Fibroblast of lung (primary cell): ENCODE measurements around the gene PROSER2. TPM values are rescaled to one million over a fixed set of nuclear protein-coding genes. Genes with fewer than 3 reads are reported as not detected.

Source experiments
- DNase-seq, 2 donors: peaks; one replicate each; pipeline versions ENCODE4 v3.0.0 to v3.0.0-alpha.2; 2010; ENCODE audit warnings: low read depth in 2 of 2
- H2AFZ ChIP-seq: 2 replicates; pipeline ENCODE4 v1.5.1; 2012; ENCODE audit warnings: low read length, control low read depth, inconsistent platforms
- H3K27ac ChIP-seq: 2 replicates; pipeline ENCODE4 v1.5.1; 2011; ENCODE audit warnings: low read length, control low read depth; ENCODE audit not compliant: insufficient read depth
- H3K27me3 ChIP-seq: 2 replicates; pipeline ENCODE4 v1.5.1; 2011; ENCODE audit warnings: mild to moderate bottlenecking, low read length; ENCODE audit not compliant: control insufficient read depth, insufficient read depth
- H3K36me3 ChIP-seq: 2 replicates; pipeline ENCODE4 v1.5.1; 2011; ENCODE audit warnings: low read length; ENCODE audit not compliant: control insufficient read depth, insufficient read depth
- H3K4me1 ChIP-seq: 2 replicates; pipeline ENCODE4 v1.5.1; 2011; ENCODE audit warnings: low read length; ENCODE audit not compliant: control insufficient read depth, insufficient read depth; ENCODE audit errors: extremely low read depth
- H3K4me2 ChIP-seq: 2 replicates; pipeline ENCODE4 v1.5.1; 2011; ENCODE audit warnings: low read length, control low read depth; ENCODE audit not compliant: insufficient read depth; ENCODE audit errors: extremely low read depth
- H3K4me3 ChIP-seq, 4 experiments: fragments of 200-600 bp in 1 of 4; sonication (generic) in 1 of 4; replicated peaks in 1 of 4; 2 replicates each; pipeline ENCODE4 v1.5.1; 2011 to 2016; ENCODE audit warnings: low read length in 4 of 4, low read depth in 3 of 4, mild to moderate bottlenecking in 3 of 4, control low read depth in 2 of 4, inconsistent platforms in 1 of 4, mixed read lengths in 1 of 4; ENCODE audit not compliant: insufficient read depth in 1 of 4; ENCODE audit errors: control extremely low read depth in 1 of 4
- H3K79me2 ChIP-seq: 2 replicates; pipeline ENCODE4 v1.5.1; 2012; ENCODE audit warnings: mild to moderate bottlenecking, low read length, inconsistent platforms; ENCODE audit not compliant: control insufficient read depth, insufficient read depth
- H3K9ac ChIP-seq: 2 replicates; pipeline ENCODE4 v1.5.1; 2011; ENCODE audit warnings: mild to moderate bottlenecking, low read length, control low read depth; ENCODE audit not compliant: insufficient read depth
- H3K9me3 ChIP-seq: 2 replicates; pipeline ENCODE4 v1.5.1; 2012; ENCODE audit warnings: low read depth, low read length; ENCODE audit not compliant: control insufficient read depth, insufficient read depth
- H4K20me1 ChIP-seq: 2 replicates; pipeline ENCODE4 v1.5.1; 2011; ENCODE audit warnings: low read length; ENCODE audit not compliant: control insufficient read depth, insufficient read depth; ENCODE audit errors: extremely low read depth
- EZH2 ChIP-seq: IDR thresholded peaks from 2 replicates; pipeline ENCODE4 v1.5.1; 2012; ENCODE audit warnings: low read length, control low read depth, mild to moderate bottlenecking; ENCODE audit errors: missing control alignments
- polyA plus RNA-seq, 2 donors: library from polyadenylated mRNA; depleted of rRNA in 1 of 2; stranded (reverse) in 1 of 2; unstranded in 1 of 2; fragments of >200 nt; gene quantifications; 2 replicates each; pipeline ENCODE4 v1.2.1, GENCODE V29; 2011 to 2012; ENCODE audit warnings: missing spikeins in 1 of 2
- total RNA-seq: library from RNA; depleted of rRNA; stranded (reverse); fragments of >200 nt; gene quantifications from 2 replicates; pipeline ENCODE4 v1.2.1, GENCODE V29; 2014
- TF ChIP-seq, protein P1 (sequence below), 2 donors: IDR thresholded peaks in 1 of 2; conservative IDR thresholded peaks in 1 of 2; 1 replicate in 1 of 2; 2 replicates in 1 of 2; pipeline ENCODE4 v1.5.1; 2011 to 2012; ENCODE audit warnings: low read length in 2 of 2, control low read depth in 1 of 2, inconsistent platforms in 1 of 2, low read depth in 1 of 2, mild to moderate bottlenecking in 1 of 2

The PROSER2 gene
- total and polyA plus RNA-seq, 2 donors (not counting 1 experiment from before 2014, with no cell fraction given) = 1.2 to 2.6 TPM

DNA sequence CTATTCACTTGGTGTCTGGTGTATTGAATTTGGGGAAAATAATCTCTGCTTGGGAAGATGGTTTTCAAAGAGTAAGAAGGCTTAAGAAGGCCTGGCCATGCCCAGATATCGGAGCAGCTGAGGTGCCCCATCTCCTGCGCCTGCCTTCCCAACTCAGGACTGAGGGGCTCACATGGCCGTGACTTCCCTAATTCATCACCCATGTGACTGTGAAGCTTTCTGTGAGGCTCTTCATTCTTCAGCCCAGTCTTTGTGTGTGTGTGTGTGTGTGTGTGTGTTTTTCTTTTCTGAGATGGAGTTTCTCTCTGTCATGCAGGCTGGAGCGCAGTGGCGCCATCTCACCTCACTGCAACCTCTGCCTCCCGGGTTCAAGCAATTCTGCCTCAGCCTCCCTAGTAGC, 53.2 kb downstream of the PROSER2 start:
- H3K79me2 ChIP-seq = no peaks in the 10 kb centered on the region
- H2AFZ ChIP-seq = peak overlapping the region; percentile 47
- H3K4me3 ChIP-seq = no peak overlapping the region
- H3K27me3 ChIP-seq = no peaks in the 10 kb centered on the region
- TF ChIP-seq EZH2 = no peak
- TF ChIP-seq, protein P1, sequence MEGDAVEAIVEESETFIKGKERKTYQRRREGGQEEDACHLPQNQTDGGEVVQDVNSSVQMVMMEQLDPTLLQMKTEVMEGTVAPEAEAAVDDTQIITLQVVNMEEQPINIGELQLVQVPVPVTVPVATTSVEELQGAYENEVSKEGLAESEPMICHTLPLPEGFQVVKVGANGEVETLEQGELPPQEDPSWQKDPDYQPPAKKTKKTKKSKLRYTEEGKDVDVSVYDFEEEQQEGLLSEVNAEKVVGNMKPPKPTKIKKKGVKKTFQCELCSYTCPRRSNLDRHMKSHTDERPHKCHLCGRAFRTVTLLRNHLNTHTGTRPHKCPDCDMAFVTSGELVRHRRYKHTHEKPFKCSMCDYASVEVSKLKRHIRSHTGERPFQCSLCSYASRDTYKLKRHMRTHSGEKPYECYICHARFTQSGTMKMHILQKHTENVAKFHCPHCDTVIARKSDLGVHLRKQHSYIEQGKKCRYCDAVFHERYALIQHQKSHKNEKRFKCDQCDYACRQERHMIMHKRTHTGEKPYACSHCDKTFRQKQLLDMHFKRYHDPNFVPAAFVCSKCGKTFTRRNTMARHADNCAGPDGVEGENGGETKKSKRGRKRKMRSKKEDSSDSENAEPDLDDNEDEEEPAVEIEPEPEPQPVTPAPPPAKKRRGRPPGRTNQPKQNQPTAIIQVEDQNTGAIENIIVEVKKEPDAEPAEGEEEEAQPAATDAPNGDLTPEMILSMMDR (conservative IDR thresholded peaks at IDR 0.05 in 1 of 2, IDR thresholded peaks at IDR 0.05 in 1 of 2; ENCODE audit: low read depth in 1 of 2, low read length in 2 of 2) = no peak
- H3K9ac ChIP-seq = no peak overlapping the region
- no peaks in the 10 kb centered on the region for H4K20me1 ChIP-seq
- no peak for DNase-seq
- no peaks in the 10 kb centered on the region for H3K9me3 ChIP-seq
- H3K27ac ChIP-seq = peak overlapping the region; percentile 71
- no peak overlapping the region for H3K4me2 ChIP-seq
- peaks cover 20% of the 10 kb centered on the region for H3K4me1 ChIP-seq
- H3K36me3 ChIP-seq = no peaks in the 10 kb centered on the region

DNA sequence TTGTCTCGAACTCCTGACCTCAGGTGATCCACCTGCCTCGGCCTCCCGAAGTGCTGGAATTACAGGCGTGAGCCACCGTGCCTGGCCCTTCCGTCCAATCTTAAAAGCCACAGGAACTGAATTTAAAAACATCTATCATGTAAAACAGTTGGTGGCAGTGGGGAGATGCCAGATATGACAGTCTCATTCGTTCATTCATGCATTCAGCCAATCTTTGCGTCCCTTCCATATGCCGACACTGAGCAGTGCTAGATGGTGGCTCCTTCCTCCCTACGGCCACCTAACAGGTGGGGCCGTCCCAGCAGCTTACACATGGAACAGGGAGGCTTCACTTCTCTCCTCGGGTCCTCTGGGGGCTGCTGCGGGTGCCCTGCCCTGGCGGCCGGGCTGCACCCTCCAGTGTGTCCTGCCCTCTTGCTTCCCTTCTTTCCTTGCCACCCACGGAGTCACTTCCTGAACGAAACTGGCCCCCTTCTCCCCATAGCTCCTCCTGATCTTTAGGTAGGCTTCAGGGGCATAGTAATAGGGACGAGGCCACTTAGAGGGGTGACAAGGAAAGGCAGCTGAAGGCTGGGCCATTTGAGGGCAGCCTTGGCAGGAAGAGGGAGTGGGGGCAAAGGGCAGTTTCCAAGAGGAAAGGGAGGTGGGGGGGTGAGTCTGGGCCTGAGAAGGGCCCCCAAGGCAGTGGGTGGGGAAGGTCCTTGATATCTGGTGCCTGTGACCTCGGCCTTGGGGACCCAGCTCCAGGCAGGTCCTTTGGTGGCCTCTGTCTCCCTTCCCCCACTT, 53.8 kb downstream of the PROSER2 start:
- no peak for TF ChIP-seq EZH2
- TF ChIP-seq, protein P1 (conservative IDR thresholded peaks at IDR 0.05 in 1 of 2, IDR thresholded peaks at IDR 0.05 in 1 of 2; ENCODE audit: low read depth in 1 of 2, low read length in 2 of 2) = no peak
- H2AFZ ChIP-seq = no peak overlapping the region
- no peak for DNase-seq

DNA sequence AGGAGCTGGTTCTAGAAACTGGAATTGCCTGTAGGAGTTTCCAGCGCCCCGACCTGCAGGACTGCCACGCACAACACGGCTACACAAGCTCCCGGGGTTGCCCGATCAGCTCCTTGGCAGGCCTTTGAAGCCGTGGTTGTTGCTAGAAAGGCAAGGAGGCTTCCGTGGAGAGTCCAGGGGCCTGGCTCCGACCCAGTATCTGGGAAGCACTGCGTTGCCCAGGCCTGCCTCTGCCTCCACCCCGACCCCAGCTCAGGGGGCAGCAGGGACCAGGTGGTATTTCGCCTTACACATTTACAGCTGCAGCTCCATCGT, 54.4 kb downstream of the PROSER2 start:
- Histone ChIP-seq H3K36me3 (no peaks in the 10 kb centered on the region), H3K27me3 (no peaks in the 10 kb centered on the region), H3K9ac (no peak overlapping the region), H3K9me3 (no peaks in the 10 kb centered on the region), H3K4me1 (peaks cover 22% of the 10 kb centered on the region), H4K20me1 (no peaks in the 10 kb centered on the region), H3K27ac (no peak overlapping the region), H2AFZ (no peak overlapping the region), H3K4me2 (no peak overlapping the region), H3K79me2 (no peaks in the 10 kb centered on the region), H3K4me3 (no peak overlapping the region)
- TF ChIP-seq EZH2 = no peak
- TF ChIP-seq, protein P1 (conservative IDR thresholded peaks at IDR 0.05 in 1 of 2, IDR thresholded peaks at IDR 0.05 in 1 of 2; ENCODE audit: low read depth in 1 of 2, low read length in 2 of 2) = no peak
- DNase-seq = no peak

More for the DNA sequence above, 53.8 kb downstream of the PROSER2 start:
- Histone ChIP-seq H3K36me3 (no peaks in the 10 kb centered on the region), H3K27ac (no peak overlapping the region), H3K4me2 (no peak overlapping the region), H3K9ac (no peak overlapping the region), H3K4me1 (peaks cover 22% of the 10 kb centered on the region), H3K9me3 (no peaks in the 10 kb centered on the region), H3K79me2 (no peaks in the 10 kb centered on the region), H4K20me1 (no peaks in the 10 kb centered on the region), H3K4me3 (no peak overlapping the region), H3K27me3 (no peaks in the 10 kb centered on the region)
